Fibroblast of lung (primary cell): ENCODE data around the gene SAP30BP. TPM values are rescaled to one million over a fixed set of nuclear protein-coding genes. Genes with fewer than 3 reads are reported as not detected.

Experiments
- DNase-seq, 2 donors: peaks; one replicate each; pipeline versions ENCODE4 v3.0.0 to v3.0.0-alpha.2; 2010; ENCODE audit warnings: low read depth in 2 of 2
- H2AFZ ChIP-seq: 2 replicates; pipeline ENCODE4 v1.5.1; 2012; ENCODE audit warnings: low read length, control low read depth, inconsistent platforms
- H3K27ac ChIP-seq: 2 replicates; pipeline ENCODE4 v1.5.1; 2011; ENCODE audit warnings: low read length, control low read depth; ENCODE audit not compliant: insufficient read depth
- H3K27me3 ChIP-seq: 2 replicates; pipeline ENCODE4 v1.5.1; 2011; ENCODE audit warnings: mild to moderate bottlenecking, low read length; ENCODE audit not compliant: control insufficient read depth, insufficient read depth
- H3K36me3 ChIP-seq: 2 replicates; pipeline ENCODE4 v1.5.1; 2011; ENCODE audit warnings: low read length; ENCODE audit not compliant: control insufficient read depth, insufficient read depth
- H3K4me1 ChIP-seq: 2 replicates; pipeline ENCODE4 v1.5.1; 2011; ENCODE audit warnings: low read length; ENCODE audit not compliant: control insufficient read depth, insufficient read depth; ENCODE audit errors: extremely low read depth
- H3K4me2 ChIP-seq: 2 replicates; pipeline ENCODE4 v1.5.1; 2011; ENCODE audit warnings: low read length, control low read depth; ENCODE audit not compliant: insufficient read depth; ENCODE audit errors: extremely low read depth
- H3K4me3 ChIP-seq, 4 experiments: fragments of 200-600 bp in 1 of 4; sonication (generic) in 1 of 4; replicated peaks in 1 of 4; 2 replicates each; pipeline ENCODE4 v1.5.1; 2011 to 2016; ENCODE audit warnings: low read length in 4 of 4, low read depth in 3 of 4, mild to moderate bottlenecking in 3 of 4, control low read depth in 2 of 4, inconsistent platforms in 1 of 4, mixed read lengths in 1 of 4; ENCODE audit not compliant: insufficient read depth in 1 of 4; ENCODE audit errors: control extremely low read depth in 1 of 4
- H3K79me2 ChIP-seq: 2 replicates; pipeline ENCODE4 v1.5.1; 2012; ENCODE audit warnings: mild to moderate bottlenecking, low read length, inconsistent platforms; ENCODE audit not compliant: control insufficient read depth, insufficient read depth
- H3K9ac ChIP-seq: 2 replicates; pipeline ENCODE4 v1.5.1; 2011; ENCODE audit warnings: mild to moderate bottlenecking, low read length, control low read depth; ENCODE audit not compliant: insufficient read depth
- H3K9me3 ChIP-seq: 2 replicates; pipeline ENCODE4 v1.5.1; 2012; ENCODE audit warnings: low read depth, low read length; ENCODE audit not compliant: control insufficient read depth, insufficient read depth
- H4K20me1 ChIP-seq: 2 replicates; pipeline ENCODE4 v1.5.1; 2011; ENCODE audit warnings: low read length; ENCODE audit not compliant: control insufficient read depth, insufficient read depth; ENCODE audit errors: extremely low read depth
- CTCF ChIP-seq, 2 donors: IDR thresholded peaks in 1 of 2; conservative IDR thresholded peaks in 1 of 2; 1 replicate in 1 of 2; 2 replicates in 1 of 2; pipeline ENCODE4 v1.5.1; 2011 to 2012; ENCODE audit warnings: low read length in 2 of 2, control low read depth in 1 of 2, inconsistent platforms in 1 of 2, low read depth in 1 of 2, mild to moderate bottlenecking in 1 of 2
- EZH2 ChIP-seq: IDR thresholded peaks from 2 replicates; pipeline ENCODE4 v1.5.1; 2012; ENCODE audit warnings: low read length, control low read depth, mild to moderate bottlenecking; ENCODE audit errors: missing control alignments
- polyA plus RNA-seq, 2 donors: library from polyadenylated mRNA; depleted of rRNA in 1 of 2; stranded (reverse) in 1 of 2; unstranded in 1 of 2; fragments of >200 nt; gene quantifications; 2 replicates each; pipeline ENCODE4 v1.2.1, GENCODE V29; 2011 to 2012; ENCODE audit warnings: missing spikeins in 1 of 2
- total RNA-seq: library from RNA; depleted of rRNA; stranded (reverse); fragments of >200 nt; gene quantifications from 2 replicates; pipeline ENCODE4 v1.2.1, GENCODE V29; 2014

Gene SAP30BP
- total and polyA plus RNA-seq, 2 donors (not counting 1 experiment from before 2014, with no cell fraction given) = 43.9 to 61.0 TPM

GRCh38 chr17:75691801-75692626, 24.9 kb downstream of the SAP30BP start:
- H3K4me2 ChIP-seq = no peak overlapping the region
- H3K36me3 ChIP-seq = peaks cover 19% of the 10 kb centered on the region
- no peak for DNase-seq
- no peak for TF ChIP-seq EZH2
- no peak for TF ChIP-seq CTCF (conservative IDR thresholded peaks at IDR 0.05 in 1 of 2, IDR thresholded peaks at IDR 0.05 in 1 of 2; ENCODE audit: low read depth in 1 of 2, low read length in 2 of 2)
- no peaks in the 10 kb centered on the region for H3K9me3 ChIP-seq
- H3K4me3 ChIP-seq = no peak overlapping the region
- H3K27ac ChIP-seq = no peak overlapping the region
- no peaks in the 10 kb centered on the region for H3K27me3 ChIP-seq
- H3K79me2 ChIP-seq = peaks cover 32% of the 10 kb centered on the region
- H3K9ac ChIP-seq = no peak overlapping the region
- no peaks in the 10 kb centered on the region for H4K20me1 ChIP-seq
- no peak overlapping the region for H2AFZ ChIP-seq
- no peaks in the 10 kb centered on the region for H3K4me1 ChIP-seq

GRCh38 chr17:75692976-75693375, 25.8 kb downstream of the SAP30BP start:
- Histone ChIP-seq H3K9me3 (no peaks in the 10 kb centered on the region), H3K9ac (no peak overlapping the region), H3K79me2 (peaks cover 28% of the 10 kb centered on the region), H4K20me1 (no peaks in the 10 kb centered on the region), H3K4me3 (no peak overlapping the region), H3K36me3 (peaks cover 19% of the 10 kb centered on the region), H3K27ac (no peak overlapping the region), H3K27me3 (no peaks in the 10 kb centered on the region), H3K4me2 (no peak overlapping the region), H2AFZ (no peak overlapping the region), H3K4me1 (no peaks in the 10 kb centered on the region)
- DNase-seq = peak in 1 of 2 donors; percentile 32
- no peak for TF ChIP-seq EZH2
- TF ChIP-seq CTCF (conservative IDR thresholded peaks at IDR 0.05 in 1 of 2, IDR thresholded peaks at IDR 0.05 in 1 of 2; ENCODE audit: low read depth in 1 of 2, low read length in 2 of 2) = no peak

GRCh38 chr17:75693500-75694481, 26.7 kb downstream of the SAP30BP start:
- H3K27me3 ChIP-seq = no peaks in the 10 kb centered on the region
- H3K9ac ChIP-seq = no peak overlapping the region
- H3K4me1 ChIP-seq = no peaks in the 10 kb centered on the region
- H3K79me2 ChIP-seq = peaks cover 23% of the 10 kb centered on the region
- H3K4me2 ChIP-seq = no peak overlapping the region
- H3K9me3 ChIP-seq = no peaks in the 10 kb centered on the region
- H3K27ac ChIP-seq = no peak overlapping the region
- no peak overlapping the region for H3K4me3 ChIP-seq
- H2AFZ ChIP-seq = no peak overlapping the region
- H4K20me1 ChIP-seq = no peaks in the 10 kb centered on the region
- TF ChIP-seq CTCF (conservative IDR thresholded peaks at IDR 0.05 in 1 of 2, IDR thresholded peaks at IDR 0.05 in 1 of 2; ENCODE audit: low read depth in 1 of 2, low read length in 2 of 2) (peak in 1 of 2 donors; percentile 7), EZH2 (no peak)
- DNase-seq = peak; percentile 86 to 94
- H3K36me3 ChIP-seq = peaks cover 18% of the 10 kb centered on the region
